HepG2 (cell line): ENCODE results near the gene BMAL1. TPM values are rescaled to one million over a fixed set of nuclear protein-coding genes. Genes with fewer than 3 reads are reported as not detected.

Source experiments
- ATAC-seq: fragments of 200-7000 bp; cut with Tn5 transposase; 3 replicates; pipeline ENCODE4 v1.9.1; 2020; ENCODE audit warnings: mild to moderate bottlenecking, moderate library complexity
- BruUV-seq: library from RNA; stranded (reverse); fragments of 400-500 nt; replicated peaks from 2 replicates; lab custom pipeline; 2021; lab: Mats Ljungman, UMichigan
- CTCF ChIA-PET: fragments of 300-600 bp; formaldehyde crosslinking; extraction: SDS; loops from one replicate; lab custom pipeline; 2021; ENCODE audit warnings: low total read pairs, inconsistent platforms, low intra/inter-chr PET ratio; lab: Yijun Ruan, JAX
- POLR2A ChIA-PET: fragments of 350-600 bp; sonication (Branson Sonifier 250); formaldehyde crosslinking; loops from one replicate; lab custom pipeline; 2020; ENCODE audit warnings: antibody characterized with exemption, inconsistent platforms; lab: Yijun Ruan, JAX
- DNase-seq: peaks from one replicate; pipeline ENCODE4 v3.0.0-alpha.2; 2015; ENCODE audit warnings: low spot score
- FAIRE-seq: peaks from 3 replicates; lab custom pipeline; 2011; peaks lifted over from hg19 to GRCh38; lab: Jason Lieb, UNC
- H2AFZ ChIP-seq: one replicate; pipeline ENCODE4 v1.6.1; 2011; ENCODE audit warnings: low read length, inconsistent platforms
- H3K27ac ChIP-seq: fragments of 300-600 bp; 3 replicates; pipeline ENCODE4 v1.8.0; 2011; ENCODE audit warnings: mixed run types, mild to moderate bottlenecking, mixed read lengths, low read length, inconsistent platforms; ENCODE audit not compliant: insufficient read depth; ENCODE audit errors: extremely low read length
- H3K27me3 ChIP-seq, 2 experiments: fragments of 200-600 bp in 1 of 2; 2 replicates in 1 of 2; 3 replicates in 1 of 2; pipeline versions ENCODE4 v1.6.0 to v1.8.0; 2011; ENCODE audit warnings: low read length in 2 of 2, mild to moderate bottlenecking in 2 of 2, moderate library complexity in 2 of 2, inconsistent platforms in 1 of 2; ENCODE audit not compliant: insufficient read depth in 2 of 2, control insufficient read depth in 1 of 2
- H3K36me3 ChIP-seq, 2 experiments: fragments of 200-600 bp in 1 of 2; replicated peaks in 1 of 2; 2 replicates in 1 of 2; 3 replicates in 1 of 2; pipeline versions ENCODE4 v1.5.1 to v1.8.0; 2011; ENCODE audit warnings: low read length in 2 of 2, inconsistent platforms in 1 of 2; ENCODE audit not compliant: insufficient read depth in 2 of 2, control insufficient read depth in 1 of 2
- H3K4me1 ChIP-seq: 2 replicates; pipeline ENCODE4 v1.5.1; 2012; ENCODE audit warnings: low read length, inconsistent platforms; ENCODE audit not compliant: insufficient read depth
- H3K4me2 ChIP-seq: 2 replicates; pipeline ENCODE4 v1.6.0; 2011; ENCODE audit warnings: low read depth, low read length, inconsistent platforms
- H3K4me3 ChIP-seq, 3 experiments: fragments of 200-600 bp in 1 of 3; sonication (generic), shearing (Covaris generic) in 1 of 3; replicated peaks in 1 of 3; 2 replicates each; pipeline ENCODE4 v1.5.1; 2011 to 2016; ENCODE audit warnings: low read length in 3 of 3, inconsistent platforms in 2 of 3, low read depth in 2 of 3, mild to moderate bottlenecking in 2 of 3, control low read depth in 1 of 3, mixed read lengths in 1 of 3; ENCODE audit not compliant: insufficient read depth in 1 of 3
- H3K79me2 ChIP-seq: one replicate; pipeline ENCODE4 v1.6.1; 2011; ENCODE audit warnings: low read length, inconsistent platforms; ENCODE audit not compliant: insufficient read depth
- H3K9ac ChIP-seq: 2 replicates; pipeline ENCODE4 v1.6.0; 2011; ENCODE audit warnings: mild to moderate bottlenecking, low read depth, low read length, inconsistent platforms; ENCODE audit not compliant: insufficient read depth
- H3K9me3 ChIP-seq: 2 replicates; pipeline ENCODE4 v1.5.1; 2012; ENCODE audit warnings: mild to moderate bottlenecking, low read length
- H4K20me1 ChIP-seq: 2 replicates; pipeline ENCODE4 v1.6.0; 2011; ENCODE audit warnings: inconsistent platforms, mild to moderate bottlenecking, low read length, moderate library complexity; ENCODE audit not compliant: insufficient read depth
- KLF11 ChIP-seq: IDR thresholded peaks from 2 replicates; pipeline ENCODE4 v1.6.1; 2016; ENCODE audit warnings: missing compliant biosample characterization
- MAFK ChIP-seq, 2 experiments: IDR thresholded peaks in 1 of 2; conservative IDR thresholded peaks in 1 of 2; 2 replicates each; pipeline ENCODE4 v1.6.1; 2011; ENCODE audit warnings: improper control_type of control experiment in 2 of 2, low read length in 2 of 2
- NFKBIZ ChIP-seq: IDR thresholded peaks from 2 replicates; pipeline ENCODE4 v1.6.1; 2018; ENCODE audit warnings: missing genetic modification reagents, missing compliant biosample characterization
- TARDBP ChIP-seq: sonication (generic); formaldehyde crosslinking; IDR thresholded peaks from 2 replicates; pipeline ENCODE4 v1.8.0; 2022; ENCODE audit warnings: mild to moderate bottlenecking, missing genetic modification reagents
- ZBTB21 ChIP-seq: sonication (generic); formaldehyde crosslinking; IDR thresholded peaks from 2 replicates; pipeline ENCODE4 v1.4.0; 2020; ENCODE audit warnings: missing genetic modification reagents
- ZNF230 ChIP-seq: sonication (generic); formaldehyde crosslinking; IDR thresholded peaks from 2 replicates; pipeline ENCODE4 v1.4.0; 2020; ENCODE audit warnings: mild to moderate bottlenecking, missing genetic modification reagents
- ZNF605 ChIP-seq: sonication (generic); formaldehyde crosslinking; IDR thresholded peaks from 2 replicates; pipeline ENCODE4 v1.8.0; 2022; ENCODE audit warnings: mild to moderate bottlenecking, missing genetic modification reagents
- WGBS: methylation state at CpG from one replicate; pipeline ENCODE4 v1.1.6; 2017; ENCODE audit warnings: low lambda C conversion rate; 5-methylcytosine and 5-hydroxymethylcytosine counted together
- in situ Hi-C: cut with HindIII; loops from 2 replicates; pipeline ENCODE4 v1.10.0; 2017; ENCODE audit warnings: low pct_unique_long_range_greater_than_20kb; ENCODE audit not compliant: extremely low pct_ligation_motif_present
- intact Hi-C: fragments of 100-400 bp; cut with micrococcal nuclease; formaldehyde crosslinking; loops from one replicate; pipeline ENCODE4 v1.10.0; 2022; ENCODE audit not compliant: unreplicated experiment
- polyA plus RNA-seq, 8 experiments: library from polyadenylated mRNA; depleted of rRNA in 3 of 8; stranded (reverse) in 7 of 8; unstranded in 1 of 8; fragments of >200 nt; fragmentation: Illumina TruSeq in 4 of 8; extraction: Trizol in 4 of 8; gene quantifications; 2 replicates each; pipeline versions ENCODE4 v1.2.1 to v1.2.3, GENCODE V29; 2011 to 2016; ENCODE audit warnings: low read depth in 4 of 8, missing spikeins in 1 of 8, mixed read lengths in 1 of 8; ENCODE audit not compliant: insufficient read depth in 1 of 8
- total RNA-seq, 5 experiments: library from RNA; depleted of rRNA; stranded (reverse); fragments of >200 nt; fragmentation: Illumina TruSeq; extraction: Trizol; gene quantifications; 2 replicates each; pipeline ENCODE4 v1.2.3, GENCODE V29; 2016; ENCODE audit warnings: low read depth in 1 of 5
- TF ChIP-seq, protein P1 (sequence below): sonication (generic); formaldehyde crosslinking; IDR thresholded peaks from 2 replicates; pipeline ENCODE4 v1.5.0; 2020; ENCODE audit warnings: mild to moderate bottlenecking, missing genetic modification reagents
- TF ChIP-seq, protein P2 (sequence below): sonication (generic); formaldehyde crosslinking; IDR thresholded peaks from 2 replicates; pipeline ENCODE4 v1.9.0; 2021; ENCODE audit warnings: missing genetic modification reagents, borderline replicate concordance
- TF ChIP-seq, protein P3 (sequence below): sonication (generic); formaldehyde crosslinking; IDR thresholded peaks from 2 replicates; pipeline ENCODE4 v1.5.0; 2020; ENCODE audit warnings: missing genetic modification reagents, mild to moderate bottlenecking, borderline replicate concordance
- TF ChIP-seq, protein P4 (sequence below): sonication (generic); formaldehyde crosslinking; IDR thresholded peaks from 2 replicates; pipeline ENCODE4 v1.9.0; 2021; ENCODE audit warnings: mild to moderate bottlenecking, missing genetic modification reagents

The BMAL1 gene
- total and polyA plus RNA-seq, 2 of the 13 experiments (the other 11 are each of a cell fraction or from before 2014, with no cell fraction given), result 4.5 to 4.8 TPM

DNA sequence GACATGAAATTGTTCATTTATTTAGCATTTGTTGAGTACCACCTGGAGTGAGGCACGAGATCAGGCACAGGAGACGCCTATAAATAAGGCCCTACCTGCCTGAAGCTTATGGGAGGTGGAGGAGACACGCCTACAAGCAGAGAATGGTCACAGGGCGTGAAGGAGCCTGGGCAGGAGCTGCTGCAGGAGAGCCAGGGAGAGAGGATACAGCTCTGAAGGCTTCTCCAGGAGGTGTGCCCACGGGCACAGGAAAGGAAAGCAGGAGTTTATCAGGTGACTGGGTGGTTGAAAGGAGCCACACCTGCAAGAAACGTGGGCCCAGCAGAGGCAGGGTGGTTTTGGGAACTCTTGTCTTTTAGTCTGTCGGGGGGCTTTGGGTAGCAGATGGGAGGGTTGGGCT lies 70.3 kb downstream of the BMAL1 start (continued):
- TF ChIP-seq, protein P1, sequence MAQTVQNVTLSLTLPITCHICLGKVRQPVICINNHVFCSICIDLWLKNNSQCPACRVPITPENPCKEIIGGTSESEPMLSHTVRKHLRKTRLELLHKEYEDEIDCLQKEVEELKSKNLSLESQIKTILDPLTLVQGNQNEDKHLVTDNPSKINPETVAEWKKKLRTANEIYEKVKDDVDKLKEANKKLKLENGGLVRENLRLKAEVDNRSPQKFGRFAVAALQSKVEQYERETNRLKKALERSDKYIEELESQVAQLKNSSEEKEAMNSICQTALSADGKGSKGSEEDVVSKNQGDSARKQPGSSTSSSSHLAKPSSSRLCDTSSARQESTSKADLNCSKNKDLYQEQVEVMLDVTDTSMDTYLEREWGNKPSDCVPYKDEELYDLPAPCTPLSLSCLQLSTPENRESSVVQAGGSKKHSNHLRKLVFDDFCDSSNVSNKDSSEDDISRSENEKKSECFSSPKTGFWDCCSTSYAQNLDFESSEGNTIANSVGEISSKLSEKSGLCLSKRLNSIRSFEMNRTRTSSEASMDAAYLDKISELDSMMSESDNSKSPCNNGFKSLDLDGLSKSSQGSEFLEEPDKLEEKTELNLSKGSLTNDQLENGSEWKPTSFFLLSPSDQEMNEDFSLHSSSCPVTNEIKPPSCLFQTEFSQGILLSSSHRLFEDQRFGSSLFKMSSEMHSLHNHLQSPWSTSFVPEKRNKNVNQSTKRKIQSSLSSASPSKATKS (CRISPR knock-in tag), result no peak
- TF ChIP-seq, protein P2, sequence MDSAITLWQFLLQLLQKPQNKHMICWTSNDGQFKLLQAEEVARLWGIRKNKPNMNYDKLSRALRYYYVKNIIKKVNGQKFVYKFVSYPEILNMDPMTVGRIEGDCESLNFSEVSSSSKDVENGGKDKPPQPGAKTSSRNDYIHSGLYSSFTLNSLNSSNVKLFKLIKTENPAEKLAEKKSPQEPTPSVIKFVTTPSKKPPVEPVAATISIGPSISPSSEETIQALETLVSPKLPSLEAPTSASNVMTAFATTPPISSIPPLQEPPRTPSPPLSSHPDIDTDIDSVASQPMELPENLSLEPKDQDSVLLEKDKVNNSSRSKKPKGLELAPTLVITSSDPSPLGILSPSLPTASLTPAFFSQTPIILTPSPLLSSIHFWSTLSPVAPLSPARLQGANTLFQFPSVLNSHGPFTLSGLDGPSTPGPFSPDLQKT (CRISPR knock-in tag), result no peak
- no peak for TF ChIP-seq TARDBP (CRISPR knock-in tag)
- TF ChIP-seq, protein P3, sequence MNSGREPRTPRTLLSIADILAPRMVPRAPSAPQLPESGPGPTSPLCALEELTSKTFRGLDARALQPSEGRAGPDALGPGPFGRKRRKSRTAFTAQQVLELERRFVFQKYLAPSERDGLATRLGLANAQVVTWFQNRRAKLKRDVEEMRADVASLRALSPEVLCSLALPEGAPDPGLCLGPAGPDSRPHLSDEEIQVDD (CRISPR knock-in tag), result no peak
- no peak for TF ChIP-seq ZNF230 (CRISPR knock-in tag)

DNA sequence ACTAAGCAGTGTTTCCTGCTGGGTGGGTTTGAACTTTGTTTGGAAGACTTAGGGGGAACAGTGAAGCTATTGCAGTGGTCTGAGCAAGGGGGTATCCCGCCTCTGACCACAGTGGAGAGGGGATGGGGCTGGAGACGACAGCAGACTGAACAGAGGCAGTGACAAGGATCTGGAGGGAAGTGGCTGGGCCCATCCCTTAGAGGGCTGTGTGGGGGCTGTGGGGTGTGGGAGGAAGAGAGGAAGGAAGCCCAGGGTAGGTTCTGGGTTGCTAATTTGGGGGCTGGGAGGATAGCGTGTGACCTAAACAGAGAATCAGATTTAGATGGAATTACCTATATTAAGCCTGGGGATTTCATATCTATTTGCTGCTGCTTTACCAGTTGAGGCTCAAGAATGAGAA lies 70.7 kb downstream of the BMAL1 start:
- H2AFZ ChIP-seq, result no peak overlapping the region
- in situ Hi-C loops, result loop anchor here (10.0 kb wide), 1 partner anchor 384 kb away; no protein-coding TSS in a partner anchor
- intact Hi-C loops, result no loop called here
- ChIA-PET POLR2A (no interaction called here), CTCF (no interaction called here)
- no peaks in the 10 kb centered on the region for H3K36me3 ChIP-seq
- no peak overlapping the region for H3K27ac ChIP-seq
- WGBS, result 83% methylated on average over 3 of the region's 3 CpGs
- H3K79me2 ChIP-seq, result no peaks in the 10 kb centered on the region
- FAIRE-seq (no peak), ATAC-seq (no peak), DNase-seq (no peak)
- no peaks in the 10 kb centered on the region for H3K27me3 ChIP-seq
- H3K4me2 ChIP-seq, result no peak overlapping the region
- H3K4me3 ChIP-seq, result no peak overlapping the region
- no peaks in the 10 kb centered on the region; the same call in 1 of the 2 replicates for H4K20me1 ChIP-seq
- H3K4me1 ChIP-seq, result no peaks in the 10 kb centered on the region
- BruUV-seq, result no TSS peak
- H3K9ac ChIP-seq, result no peak overlapping the region
- no peaks in the 10 kb centered on the region for H3K9me3 ChIP-seq
- TF ChIP-seq KLF11 (CRISPR knock-in tag) (no peak), MAFK (conservative IDR thresholded peaks at IDR 0.05 in 1 of 2, IDR thresholded peaks at IDR 0.05 in 1 of 2; ENCODE audit: low read length in 2 of 2) (no peak), NFKBIZ (no peak), ZBTB21 (no peak), ZNF605 (CRISPR knock-in tag) (no peak)
- TF ChIP-seq, protein P4, sequence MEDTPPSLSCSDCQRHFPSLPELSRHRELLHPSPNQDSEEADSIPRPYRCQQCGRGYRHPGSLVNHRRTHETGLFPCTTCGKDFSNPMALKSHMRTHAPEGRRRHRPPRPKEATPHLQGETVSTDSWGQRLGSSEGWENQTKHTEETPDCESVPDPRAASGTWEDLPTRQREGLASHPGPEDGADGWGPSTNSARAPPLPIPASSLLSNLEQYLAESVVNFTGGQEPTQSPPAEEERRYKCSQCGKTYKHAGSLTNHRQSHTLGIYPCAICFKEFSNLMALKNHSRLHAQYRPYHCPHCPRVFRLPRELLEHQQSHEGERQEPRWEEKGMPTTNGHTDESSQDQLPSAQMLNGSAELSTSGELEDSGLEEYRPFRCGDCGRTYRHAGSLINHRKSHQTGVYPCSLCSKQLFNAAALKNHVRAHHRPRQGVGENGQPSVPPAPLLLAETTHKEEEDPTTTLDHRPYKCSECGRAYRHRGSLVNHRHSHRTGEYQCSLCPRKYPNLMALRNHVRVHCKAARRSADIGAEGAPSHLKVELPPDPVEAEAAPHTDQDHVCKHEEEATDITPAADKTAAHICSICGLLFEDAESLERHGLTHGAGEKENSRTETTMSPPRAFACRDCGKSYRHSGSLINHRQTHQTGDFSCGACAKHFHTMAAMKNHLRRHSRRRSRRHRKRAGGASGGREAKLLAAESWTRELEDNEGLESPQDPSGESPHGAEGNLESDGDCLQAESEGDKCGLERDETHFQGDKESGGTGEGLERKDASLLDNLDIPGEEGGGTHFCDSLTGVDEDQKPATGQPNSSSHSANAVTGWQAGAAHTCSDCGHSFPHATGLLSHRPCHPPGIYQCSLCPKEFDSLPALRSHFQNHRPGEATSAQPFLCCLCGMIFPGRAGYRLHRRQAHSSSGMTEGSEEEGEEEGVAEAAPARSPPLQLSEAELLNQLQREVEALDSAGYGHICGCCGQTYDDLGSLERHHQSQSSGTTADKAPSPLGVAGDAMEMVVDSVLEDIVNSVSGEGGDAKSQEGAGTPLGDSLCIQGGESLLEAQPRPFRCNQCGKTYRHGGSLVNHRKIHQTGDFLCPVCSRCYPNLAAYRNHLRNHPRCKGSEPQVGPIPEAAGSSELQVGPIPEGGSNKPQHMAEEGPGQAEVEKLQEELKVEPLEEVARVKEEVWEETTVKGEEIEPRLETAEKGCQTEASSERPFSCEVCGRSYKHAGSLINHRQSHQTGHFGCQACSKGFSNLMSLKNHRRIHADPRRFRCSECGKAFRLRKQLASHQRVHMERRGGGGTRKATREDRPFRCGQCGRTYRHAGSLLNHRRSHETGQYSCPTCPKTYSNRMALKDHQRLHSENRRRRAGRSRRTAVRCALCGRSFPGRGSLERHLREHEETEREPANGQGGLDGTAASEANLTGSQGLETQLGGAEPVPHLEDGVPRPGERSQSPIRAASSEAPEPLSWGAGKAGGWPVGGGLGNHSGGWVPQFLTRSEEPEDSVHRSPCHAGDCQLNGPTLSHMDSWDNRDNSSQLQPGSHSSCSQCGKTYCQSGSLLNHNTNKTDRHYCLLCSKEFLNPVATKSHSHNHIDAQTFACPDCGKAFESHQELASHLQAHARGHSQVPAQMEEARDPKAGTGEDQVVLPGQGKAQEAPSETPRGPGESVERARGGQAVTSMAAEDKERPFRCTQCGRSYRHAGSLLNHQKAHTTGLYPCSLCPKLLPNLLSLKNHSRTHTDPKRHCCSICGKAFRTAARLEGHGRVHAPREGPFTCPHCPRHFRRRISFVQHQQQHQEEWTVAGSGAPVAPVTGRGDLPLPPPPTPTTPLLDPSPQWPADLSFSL (CRISPR knock-in tag), result no peak
